Nephron progenitor cell (in vitro differentiated cells): ENCODE results near the gene BHLHA15.

Experiments used
- DNase-seq: peaks from one replicate; pipeline ENCODE4 v3.0.0; 2021
- H3K27ac Mint-ChIP-seq: 2 replicates; pipeline ENCODE4 v1.8.0; 2021; ENCODE audit warnings: mild to moderate bottlenecking, moderate library complexity, mixed read lengths
- H3K27me3 Mint-ChIP-seq: 2 replicates; pipeline ENCODE4 v1.8.0; 2021; ENCODE audit warnings: mild to moderate bottlenecking, low read depth, mixed read lengths; ENCODE audit not compliant: poor library complexity
- H3K36me3 Mint-ChIP-seq: 2 replicates; pipeline ENCODE4 v1.8.0; 2021; ENCODE audit warnings: low read depth, mixed read lengths
- H3K4me1 Mint-ChIP-seq: 2 replicates; pipeline ENCODE4 v1.8.0; 2021; ENCODE audit warnings: mixed read lengths
- H3K4me3 Mint-ChIP-seq: 2 replicates; pipeline ENCODE4 v1.8.0; 2021; ENCODE audit warnings: mild to moderate bottlenecking, moderate library complexity, mixed read lengths
- H3K9me3 Mint-ChIP-seq: 2 replicates; pipeline ENCODE4 v1.8.0; 2021; ENCODE audit warnings: mild to moderate bottlenecking, moderate library complexity, mixed read lengths
- CTCF ChIP-seq: fragments of 200-600 bp; sonication (generic); IDR thresholded peaks from 2 replicates; pipeline ENCODE4 v1.5.0; 2021; ENCODE audit warnings: antibody characterized with exemption

The BHLHA15 gene

GRCh38 chr7:98227939-98228338 is 16.7 kb downstream of the BHLHA15 start:
- peak overlapping the region; percentile 87 for H3K27ac Mint-ChIP-seq

DNA sequence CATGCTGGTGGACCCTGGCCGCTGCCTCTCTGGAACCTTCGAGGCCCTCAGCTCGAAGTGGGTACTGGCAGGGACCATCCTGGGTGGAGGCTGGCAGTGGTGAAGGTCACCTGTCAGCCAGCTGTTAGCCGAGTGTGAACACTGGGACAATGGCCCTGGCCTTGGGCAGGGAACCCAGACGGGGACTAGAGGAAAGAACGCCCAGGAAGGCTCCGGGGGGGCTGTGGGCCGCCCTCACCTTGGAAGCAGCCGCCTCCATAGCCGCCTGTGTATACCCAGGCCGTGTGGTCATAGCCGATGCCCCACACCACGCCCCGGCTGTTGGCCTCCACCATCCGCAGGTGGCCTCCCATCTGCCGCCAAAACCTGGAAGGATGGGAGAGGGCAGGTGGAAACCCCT is 17.6 kb downstream of the BHLHA15 start:
- Mint-ChIP-seq H3K9me3 (no peaks in the 10 kb centered on the region), H3K27me3 (no peaks in the 10 kb centered on the region), H3K27ac (no peak overlapping the region), H3K36me3 (peaks cover 11% of the 10 kb centered on the region), H3K4me1 (peaks cover 31% of the 10 kb centered on the region), H3K4me3 (no peak overlapping the region)
- no peak for TF ChIP-seq CTCF
- DNase-seq: no peak

More at GRCh38 chr7:98227939-98228338, 16.7 kb downstream of the BHLHA15 start:
- DNase-seq: no peak
- H3K4me1 Mint-ChIP-seq: peaks cover 37% of the 10 kb centered on the region
- H3K9me3 Mint-ChIP-seq: no peaks in the 10 kb centered on the region
- TF ChIP-seq CTCF: no peak
- H3K27me3 Mint-ChIP-seq: no peaks in the 10 kb centered on the region
- peaks cover 11% of the 10 kb centered on the region for H3K36me3 Mint-ChIP-seq
- no peak overlapping the region for H3K4me3 Mint-ChIP-seq

- Mint-ChIP-seq H3K4me1 (peaks cover 31% of the 10 kb centered on the region), H3K36me3 (peaks cover 11% of the 10 kb centered on the region), H3K4me3 (no peak overlapping the region), H3K27me3 (no peaks in the 10 kb centered on the region), H3K9me3 (no peaks in the 10 kb centered on the region), H3K27ac (no peak overlapping the region)
- DNase-seq: no peak
- TF ChIP-seq CTCF: no peak
Observed at GRCh38 chr7:98229441-98229840, 18.2 kb downstream of the BHLHA15 start.

DNA sequence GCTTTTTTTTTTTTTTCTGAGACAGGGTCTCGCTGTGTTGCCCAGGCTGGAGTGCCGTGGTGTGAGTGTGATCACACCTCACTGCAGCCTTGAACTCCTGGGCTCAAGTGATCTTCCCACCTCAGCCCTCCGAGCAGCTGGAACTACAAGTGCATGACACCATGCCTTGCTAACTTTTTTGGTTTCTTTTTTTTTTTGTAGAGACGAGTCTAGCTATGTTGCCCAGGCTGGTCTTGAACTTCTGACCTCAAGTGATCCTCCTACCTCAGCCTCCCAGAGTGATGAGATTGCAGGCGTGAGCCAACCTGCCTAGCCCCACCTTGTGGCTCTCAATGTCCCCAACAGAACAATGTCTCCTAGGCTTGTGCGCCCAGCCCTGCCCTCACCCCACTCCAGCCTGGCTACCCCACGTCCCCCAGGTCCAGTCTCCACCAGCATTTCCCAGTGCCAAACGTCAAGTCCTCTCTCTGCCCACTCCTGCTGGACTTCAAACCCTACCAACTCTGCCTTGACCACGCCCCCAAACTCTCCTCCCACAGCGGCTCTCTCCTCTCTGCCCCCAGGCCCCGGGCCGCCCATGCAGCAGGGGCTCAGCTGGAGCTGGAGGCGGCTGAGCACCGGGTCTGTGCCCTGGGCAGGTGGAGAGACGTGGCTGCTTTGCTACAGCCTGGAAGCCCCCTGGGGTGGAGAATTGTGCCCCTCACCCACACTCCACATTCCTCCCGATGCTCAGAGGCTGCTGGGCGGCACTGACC is 18.9 kb downstream of the BHLHA15 start:
- H3K4me3 Mint-ChIP-seq: no peak overlapping the region
- no peak for TF ChIP-seq CTCF
- H3K9me3 Mint-ChIP-seq: no peaks in the 10 kb centered on the region
- H3K27ac Mint-ChIP-seq: no peak overlapping the region
- DNase-seq: no peak
- peaks cover 17% of the 10 kb centered on the region for H3K36me3 Mint-ChIP-seq
- no peaks in the 10 kb centered on the region for H3K27me3 Mint-ChIP-seq
- H3K4me1 Mint-ChIP-seq: peaks cover 31% of the 10 kb centered on the region

DNA sequence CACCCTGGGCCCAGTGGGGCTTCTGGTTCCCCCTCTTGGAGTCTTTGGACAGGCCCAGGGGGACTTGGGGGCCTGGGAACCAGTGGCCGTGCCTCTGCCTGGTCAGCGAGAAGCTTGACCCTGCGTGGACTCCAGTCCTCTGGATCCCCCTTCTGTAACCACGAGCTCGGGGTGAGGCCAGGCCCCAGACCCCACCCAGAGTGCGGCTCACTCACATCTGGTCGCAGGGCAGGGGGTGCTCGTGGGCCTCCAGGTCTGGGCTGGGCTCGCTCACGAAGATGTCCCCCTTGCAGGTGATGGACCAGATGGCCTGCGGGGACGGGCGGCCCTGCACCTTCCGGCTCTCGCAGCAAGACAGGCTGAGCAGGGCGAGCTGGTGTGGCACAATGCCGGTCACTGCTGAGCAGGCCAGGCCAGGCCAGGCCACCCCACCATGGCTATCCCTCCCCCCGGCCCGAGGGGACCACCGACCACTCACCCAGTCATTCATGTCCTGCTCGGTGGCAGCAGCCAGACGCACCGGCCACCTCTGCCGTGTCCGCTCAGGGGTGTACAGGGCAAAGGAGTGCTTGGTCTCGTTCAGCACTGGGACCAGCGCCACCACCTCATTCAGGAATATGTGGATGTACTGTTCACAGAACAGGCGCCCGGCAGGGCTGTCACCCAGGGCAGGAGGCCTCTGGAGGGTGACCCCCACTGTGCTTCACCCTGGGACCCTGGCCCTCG is 19.7 kb downstream of the BHLHA15 start:
- Mint-ChIP-seq H3K4me3 (no peak overlapping the region), H3K27ac (no peak overlapping the region), H3K27me3 (no peaks in the 10 kb centered on the region), H3K4me1 (peaks cover 27% of the 10 kb centered on the region), H3K36me3 (peaks cover 12% of the 10 kb centered on the region), H3K9me3 (no peaks in the 10 kb centered on the region)
- no peak for DNase-seq
- TF ChIP-seq CTCF: no peak
